ENCODE measurements around the gene RASL11A. TPM values are rescaled to one million over a fixed set of nuclear protein-coding genes. Genes with fewer than 3 reads are reported as not detected.

Gene RASL11A
- total RNA-seq, 1 donor from 2014 or later, result 2.1 TPM

GRCh38 chr13:27251166-27252091 is 19.2 kb upstream of the RASL11A start, which contains the start of gene RPL21:
RPL21 (plus strand) TSS chr13:27251558; CDS start chr13:27253777, 2,219 bp downstream.
- peaks cover 10% of the 10 kb centered on the region for H3K36me3 Mint-ChIP-seq (ENCODE audit: low read depth, unreplicated experiment)
- H3K4me1 Mint-ChIP-seq (ENCODE audit: unreplicated experiment), result peaks cover 24% of the 10 kb centered on the region
- H3K4me3 Mint-ChIP-seq (ENCODE audit: unreplicated experiment), result peak within 1 kb of the TSS; percentile 98
- peak within 1 kb of the TSS; percentile 98 for H3K27ac Mint-ChIP-seq (ENCODE audit: unreplicated experiment)
- TF ChIP-seq, protein P1, sequence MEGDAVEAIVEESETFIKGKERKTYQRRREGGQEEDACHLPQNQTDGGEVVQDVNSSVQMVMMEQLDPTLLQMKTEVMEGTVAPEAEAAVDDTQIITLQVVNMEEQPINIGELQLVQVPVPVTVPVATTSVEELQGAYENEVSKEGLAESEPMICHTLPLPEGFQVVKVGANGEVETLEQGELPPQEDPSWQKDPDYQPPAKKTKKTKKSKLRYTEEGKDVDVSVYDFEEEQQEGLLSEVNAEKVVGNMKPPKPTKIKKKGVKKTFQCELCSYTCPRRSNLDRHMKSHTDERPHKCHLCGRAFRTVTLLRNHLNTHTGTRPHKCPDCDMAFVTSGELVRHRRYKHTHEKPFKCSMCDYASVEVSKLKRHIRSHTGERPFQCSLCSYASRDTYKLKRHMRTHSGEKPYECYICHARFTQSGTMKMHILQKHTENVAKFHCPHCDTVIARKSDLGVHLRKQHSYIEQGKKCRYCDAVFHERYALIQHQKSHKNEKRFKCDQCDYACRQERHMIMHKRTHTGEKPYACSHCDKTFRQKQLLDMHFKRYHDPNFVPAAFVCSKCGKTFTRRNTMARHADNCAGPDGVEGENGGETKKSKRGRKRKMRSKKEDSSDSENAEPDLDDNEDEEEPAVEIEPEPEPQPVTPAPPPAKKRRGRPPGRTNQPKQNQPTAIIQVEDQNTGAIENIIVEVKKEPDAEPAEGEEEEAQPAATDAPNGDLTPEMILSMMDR (IDR thresholded peaks at IDR 0.05; ENCODE audit: unreplicated experiment), result no peak
- peaks cover 3% of the 10 kb centered on the region for H3K27me3 Mint-ChIP-seq (ENCODE audit: unreplicated experiment)
- no peaks in the 10 kb centered on the region for H3K9me3 Mint-ChIP-seq (ENCODE audit: unreplicated experiment)
- DNase-seq (ENCODE audit: low spot score), result peak; percentile 88

- H3K36me3 Mint-ChIP-seq (ENCODE audit: low read depth, unreplicated experiment), result peaks cover 10% of the 10 kb centered on the region
- peaks cover 24% of the 10 kb centered on the region for H3K4me1 Mint-ChIP-seq (ENCODE audit: unreplicated experiment)
- peaks cover 3% of the 10 kb centered on the region for H3K27me3 Mint-ChIP-seq (ENCODE audit: unreplicated experiment)
- TF ChIP-seq, protein P1 (IDR thresholded peaks at IDR 0.05; ENCODE audit: unreplicated experiment), result no peak
- peak overlapping the region; percentile 98 for H3K27ac Mint-ChIP-seq (ENCODE audit: unreplicated experiment)
- no peak for DNase-seq (ENCODE audit: low spot score)
- peak overlapping the region; percentile 98 for H3K4me3 Mint-ChIP-seq (ENCODE audit: unreplicated experiment)
- no peaks in the 10 kb centered on the region for H3K9me3 Mint-ChIP-seq (ENCODE audit: unreplicated experiment)
Measured at GRCh38 chr13:27252467-27252866, 18.2 kb upstream of the RASL11A start.

GRCh38 chr13:27257233-27257568 is 13.4 kb upstream of the RASL11A start:
- H3K36me3 Mint-ChIP-seq (ENCODE audit: low read depth, unreplicated experiment), result peaks cover 16% of the 10 kb centered on the region
- no peak overlapping the region for H3K27ac Mint-ChIP-seq (ENCODE audit: unreplicated experiment)
- no peaks in the 10 kb centered on the region for H3K27me3 Mint-ChIP-seq (ENCODE audit: unreplicated experiment)
- H3K9me3 Mint-ChIP-seq (ENCODE audit: unreplicated experiment), result no peaks in the 10 kb centered on the region
- TF ChIP-seq, protein P1 (IDR thresholded peaks at IDR 0.05; ENCODE audit: unreplicated experiment), result no peak
- peaks cover 22% of the 10 kb centered on the region for H3K4me1 Mint-ChIP-seq (ENCODE audit: unreplicated experiment)
- H3K4me3 Mint-ChIP-seq (ENCODE audit: unreplicated experiment), result no peak overlapping the region
- DNase-seq (ENCODE audit: low spot score), result no peak

DNA sequence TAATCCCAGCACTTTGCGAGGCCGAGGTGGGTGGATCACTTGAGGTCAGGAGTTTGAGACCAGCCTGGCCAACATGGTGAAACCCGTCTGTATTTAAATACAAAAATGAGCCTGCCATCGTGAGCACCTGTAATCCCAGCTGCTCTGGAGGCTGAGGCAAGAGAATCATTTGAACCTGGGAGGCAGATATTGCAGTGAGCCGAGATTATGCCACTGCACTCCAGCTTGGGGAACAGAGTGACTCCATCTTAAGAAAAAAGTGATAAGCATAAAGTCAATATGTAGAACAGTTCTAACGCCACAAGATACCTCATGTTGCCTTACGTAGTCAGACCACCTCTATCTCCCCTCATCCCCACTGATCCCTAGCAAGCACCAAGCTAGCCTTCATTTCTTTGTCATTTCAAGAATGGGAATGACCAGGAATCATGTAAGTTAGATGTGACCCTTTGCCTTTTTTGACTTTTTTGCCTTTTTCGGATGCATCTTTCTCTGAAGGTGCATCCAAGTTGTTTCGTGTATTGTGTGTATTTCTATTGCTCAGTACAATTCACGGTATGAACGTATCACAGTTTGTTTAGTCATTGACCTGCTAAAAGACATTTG is 12.9 kb upstream of the RASL11A start:
- H3K36me3 Mint-ChIP-seq (ENCODE audit: low read depth, unreplicated experiment), result peaks cover 20% of the 10 kb centered on the region
- no peaks in the 10 kb centered on the region for H3K27me3 Mint-ChIP-seq (ENCODE audit: unreplicated experiment)
- H3K4me1 Mint-ChIP-seq (ENCODE audit: unreplicated experiment), result peaks cover 23% of the 10 kb centered on the region
- H3K9me3 Mint-ChIP-seq (ENCODE audit: unreplicated experiment), result no peaks in the 10 kb centered on the region
- H3K4me3 Mint-ChIP-seq (ENCODE audit: unreplicated experiment), result no peak overlapping the region
- H3K27ac Mint-ChIP-seq (ENCODE audit: unreplicated experiment), result no peak overlapping the region
- TF ChIP-seq, protein P1 (IDR thresholded peaks at IDR 0.05; ENCODE audit: unreplicated experiment), result no peak
- no peak for DNase-seq (ENCODE audit: low spot score)
